Measurements from ENCODE around the gene RALGPS2.

Gene RALGPS2

DNA sequence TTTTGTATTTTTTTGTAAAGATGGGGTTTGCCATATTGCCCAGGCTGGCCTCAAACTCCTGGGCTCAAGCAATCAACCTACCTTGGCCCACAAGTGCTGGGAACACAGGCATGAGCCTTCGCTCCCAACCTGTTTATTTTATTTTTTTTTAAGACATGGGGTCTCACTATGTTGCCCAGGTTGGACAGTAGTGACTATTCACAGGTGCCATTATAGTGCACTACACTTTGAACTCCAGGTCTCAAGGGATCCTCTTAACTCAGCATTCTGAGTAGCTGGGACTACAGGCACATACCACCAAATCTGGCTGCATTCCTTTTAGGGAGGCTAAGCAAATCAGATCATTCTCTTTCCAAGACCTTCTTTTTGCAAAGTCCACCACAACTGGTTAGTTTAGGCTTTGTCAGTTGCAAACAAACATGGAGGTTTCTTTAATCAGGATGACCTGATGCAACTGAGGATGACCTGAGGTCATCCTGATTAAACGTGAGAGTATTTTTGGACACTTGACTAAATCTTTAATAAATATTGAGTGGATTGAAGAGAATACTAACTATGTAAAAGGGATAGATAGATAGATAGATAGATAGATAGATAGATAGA, 30.0 kb upstream of the RALGPS2 start:
- no peak for TF ChIP-seq ZNF70 (CRISPR knock-in tag; IDR thresholded peaks at IDR 0.05)
- TF ChIP-seq, protein P1, sequence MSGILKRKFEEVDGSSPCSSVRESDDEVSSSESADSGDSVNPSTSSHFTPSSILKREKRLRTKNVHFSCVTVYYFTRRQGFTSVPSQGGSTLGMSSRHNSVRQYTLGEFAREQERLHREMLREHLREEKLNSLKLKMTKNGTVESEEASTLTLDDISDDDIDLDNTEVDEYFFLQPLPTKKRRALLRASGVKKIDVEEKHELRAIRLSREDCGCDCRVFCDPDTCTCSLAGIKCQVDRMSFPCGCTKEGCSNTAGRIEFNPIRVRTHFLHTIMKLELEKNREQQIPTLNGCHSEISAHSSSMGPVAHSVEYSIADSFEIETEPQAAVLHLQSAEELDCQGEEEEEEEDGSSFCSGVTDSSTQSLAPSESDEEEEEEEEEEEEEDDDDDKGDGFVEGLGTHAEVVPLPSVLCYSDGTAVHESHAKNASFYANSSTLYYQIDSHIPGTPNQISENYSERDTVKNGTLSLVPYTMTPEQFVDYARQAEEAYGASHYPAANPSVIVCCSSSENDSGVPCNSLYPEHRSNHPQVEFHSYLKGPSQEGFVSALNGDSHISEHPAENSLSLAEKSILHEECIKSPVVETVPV (CRISPR knock-in tag; IDR thresholded peaks at IDR 0.05), result no peak
- TF ChIP-seq PPARA (CRISPR knock-in tag; IDR thresholded peaks at IDR 0.05; ENCODE audit: borderline replicate concordance), result no peak
- no peak for TF ChIP-seq ZC3H10 (CRISPR knock-in tag; IDR thresholded peaks at IDR 0.05)
- TF ChIP-seq ZNF565 (CRISPR knock-in tag; conservative IDR thresholded peaks at IDR 0.05; ENCODE audit: low read depth), result no peak
- no peak for ATAC-seq

DNA sequence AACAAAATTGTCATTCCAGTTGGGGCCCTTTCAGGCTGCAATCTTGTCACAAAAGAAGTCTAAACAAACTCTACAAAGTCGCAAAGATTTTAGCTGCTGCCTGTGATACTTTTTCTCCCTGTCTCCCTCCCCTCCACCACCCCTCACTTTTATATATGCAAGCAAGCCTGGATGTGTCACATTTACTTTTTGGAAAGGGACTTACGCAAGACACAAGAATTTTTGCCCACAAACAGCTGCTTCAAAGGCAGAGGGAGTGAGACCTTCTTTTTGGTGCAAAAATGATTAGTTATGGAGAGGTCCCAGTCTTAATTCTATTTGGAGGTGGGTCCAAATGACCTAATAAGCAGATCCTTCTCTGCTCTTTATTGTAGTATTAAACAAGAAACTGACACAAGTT, 22.9 kb upstream of the RALGPS2 start:
- no peak for TF ChIP-seq TOX (CRISPR knock-in tag; IDR thresholded peaks at IDR 0.05; ENCODE audit: borderline replicate concordance)
- no peak for TF ChIP-seq BACH2 (CRISPR knock-in tag; IDR thresholded peaks at IDR 0.05; ENCODE audit: borderline replicate concordance)
- TF ChIP-seq ZNF565 (CRISPR knock-in tag; conservative IDR thresholded peaks at IDR 0.05; ENCODE audit: low read depth), result no peak
- no peak for TF ChIP-seq SNAI2 (CRISPR knock-in tag; IDR thresholded peaks at IDR 0.05)
- TF ChIP-seq OSR1 (CRISPR knock-in tag; IDR thresholded peaks at IDR 0.05), result no peak
- no peak for TF ChIP-seq PPARA (CRISPR knock-in tag; IDR thresholded peaks at IDR 0.05; ENCODE audit: borderline replicate concordance)
- no peak for TF ChIP-seq CSDC2 (CRISPR knock-in tag; IDR thresholded peaks at IDR 0.05)
- TF ChIP-seq TCF4 (CRISPR knock-in tag; IDR thresholded peaks at IDR 0.05; ENCODE audit: borderline replicate concordance), result no peak
- TF ChIP-seq ZFP30 (CRISPR knock-in tag; IDR thresholded peaks at IDR 0.05), result no peak
- TF ChIP-seq GLIS3 (CRISPR knock-in tag; IDR thresholded peaks at IDR 0.05), result no peak
- TF ChIP-seq, protein P1 (CRISPR knock-in tag; IDR thresholded peaks at IDR 0.05), result no peak
- TF ChIP-seq ZC3H10 (CRISPR knock-in tag; IDR thresholded peaks at IDR 0.05), result no peak
- no peak for TF ChIP-seq ARNTL (CRISPR knock-in tag; IDR thresholded peaks at IDR 0.05; ENCODE audit: borderline replicate concordance, low read depth)
- no peak for TF ChIP-seq ISL1 (CRISPR knock-in tag; IDR thresholded peaks at IDR 0.05)
- TF ChIP-seq, protein P2, sequence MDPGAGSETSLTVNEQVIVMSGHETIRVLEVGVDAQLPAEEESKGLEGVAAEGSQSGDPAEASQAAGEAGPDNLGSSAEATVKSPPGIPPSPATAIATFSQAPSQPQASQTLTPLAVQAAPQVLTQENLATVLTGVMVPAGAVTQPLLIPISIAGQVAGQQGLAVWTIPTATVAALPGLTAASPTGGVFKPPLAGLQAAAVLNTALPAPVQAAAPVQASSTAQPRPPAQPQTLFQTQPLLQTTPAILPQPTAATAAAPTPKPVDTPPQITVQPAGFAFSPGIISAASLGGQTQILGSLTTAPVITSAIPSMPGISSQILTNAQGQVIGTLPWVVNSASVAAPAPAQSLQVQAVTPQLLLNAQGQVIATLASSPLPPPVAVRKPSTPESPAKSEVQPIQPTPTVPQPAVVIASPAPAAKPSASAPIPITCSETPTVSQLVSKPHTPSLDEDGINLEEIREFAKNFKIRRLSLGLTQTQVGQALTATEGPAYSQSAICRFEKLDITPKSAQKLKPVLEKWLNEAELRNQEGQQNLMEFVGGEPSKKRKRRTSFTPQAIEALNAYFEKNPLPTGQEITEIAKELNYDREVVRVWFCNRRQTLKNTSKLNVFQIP (CRISPR knock-in tag; IDR thresholded peaks at IDR 0.05; ENCODE audit: borderline replicate concordance, low read depth), result no peak
- no peak for ATAC-seq

GRCh38 chr1:178704833-178705232, 20.2 kb upstream of the RALGPS2 start:
- TF ChIP-seq ZNF565 (CRISPR knock-in tag; conservative IDR thresholded peaks at IDR 0.05; ENCODE audit: low read depth) (no peak), PATZ1 (CRISPR knock-in tag; IDR thresholded peaks at IDR 0.05; ENCODE audit: borderline replicate concordance) (no peak), ZNF8 (CRISPR knock-in tag; IDR thresholded peaks at IDR 0.05) (no peak), CREB5 (CRISPR knock-in tag; IDR thresholded peaks at IDR 0.05; ENCODE audit: low read depth) (no peak), BACH2 (CRISPR knock-in tag; IDR thresholded peaks at IDR 0.05; ENCODE audit: borderline replicate concordance) (no peak)
- TF ChIP-seq, protein P2 (CRISPR knock-in tag; IDR thresholded peaks at IDR 0.05; ENCODE audit: borderline replicate concordance, low read depth), result no peak
- ATAC-seq, result no peak
